GM19438 (cell line): ENCODE data around the gene DCDC2C.

Experiments used
- ATAC-seq: cut with Tn5 transposase; IDR thresholded peaks from one replicate; pipeline ENCODE4 v1.9.1; 2021; ENCODE audit warnings: low read depth; ENCODE audit not compliant: unreplicated experiment

The DCDC2C gene

DNA sequence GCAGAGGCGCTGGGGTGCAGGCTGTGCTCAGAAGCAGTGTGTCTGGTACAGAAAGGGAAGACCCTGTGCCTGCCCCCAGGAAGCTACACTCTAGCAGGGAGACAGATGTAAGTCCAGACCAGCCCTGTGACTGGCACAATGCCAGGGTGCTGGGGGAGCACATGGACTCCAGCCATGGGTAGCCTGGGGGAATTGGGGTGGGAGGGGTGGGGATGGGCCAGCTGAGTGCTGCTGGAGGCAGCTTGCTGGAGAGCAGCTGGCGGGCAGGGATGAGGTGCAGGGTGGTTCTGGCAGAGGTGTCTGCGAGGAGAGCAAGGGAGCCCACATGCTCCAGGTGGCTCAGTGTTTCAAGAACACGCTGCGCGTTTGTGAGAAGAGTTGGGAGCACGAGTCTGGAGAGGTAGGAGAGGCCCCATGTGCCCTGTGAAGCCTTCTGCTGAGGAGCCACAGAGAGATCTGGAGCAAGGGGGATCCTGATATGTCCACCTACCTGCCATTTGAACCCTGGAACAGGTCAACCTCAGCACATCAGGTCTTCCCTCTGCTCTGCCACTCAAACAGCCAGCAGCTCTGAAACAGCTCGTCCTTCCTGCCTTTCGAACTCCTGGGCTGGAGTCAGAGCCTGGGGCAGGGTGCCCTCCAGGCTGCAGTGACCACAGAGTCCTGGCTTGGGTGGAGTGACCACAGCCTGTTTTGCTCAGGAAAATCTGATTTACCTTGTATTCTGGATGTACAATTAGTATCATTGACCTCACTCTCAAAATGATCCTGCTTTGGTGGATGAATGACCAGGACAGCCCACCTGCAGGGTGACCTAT is 30.3 kb upstream of the DCDC2C start:
- ATAC-seq = no peak

DNA sequence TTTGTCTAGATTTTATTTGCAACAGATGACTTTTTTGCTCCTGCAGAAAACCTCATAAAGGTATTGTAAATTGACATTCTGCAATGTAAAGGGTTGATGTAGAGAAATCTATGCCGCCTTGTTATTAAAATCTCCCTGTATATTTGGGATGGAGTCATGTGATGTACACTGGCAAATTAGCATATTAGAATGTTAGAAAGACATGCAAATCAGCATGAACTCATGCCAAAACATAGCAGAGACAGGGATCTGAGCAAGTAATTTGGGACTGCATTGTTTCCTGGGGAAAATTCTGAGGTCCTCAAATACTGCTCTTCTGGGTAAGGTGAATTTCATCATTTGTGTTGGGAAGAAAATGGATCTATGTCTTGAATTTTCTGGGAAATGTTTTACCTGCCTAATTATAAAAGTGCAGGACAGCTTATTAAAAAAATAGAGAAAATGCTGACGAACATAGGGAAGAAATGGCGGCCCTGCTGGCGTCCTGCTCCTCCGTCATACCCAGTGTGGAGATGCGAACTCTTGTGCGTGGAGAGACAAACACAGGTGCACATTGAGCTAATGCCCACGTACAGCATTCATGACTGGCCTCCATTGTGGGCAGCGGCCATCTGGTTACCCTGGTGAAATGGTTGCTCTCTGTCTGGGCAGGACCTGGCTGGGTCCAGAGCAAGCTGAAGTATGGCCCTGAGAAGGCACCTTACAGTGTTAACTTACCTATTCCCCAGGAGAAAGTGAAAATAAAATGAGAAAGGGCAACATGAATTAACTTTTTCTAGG is 29.1 kb upstream of the DCDC2C start:
- no peak for ATAC-seq

DNA sequence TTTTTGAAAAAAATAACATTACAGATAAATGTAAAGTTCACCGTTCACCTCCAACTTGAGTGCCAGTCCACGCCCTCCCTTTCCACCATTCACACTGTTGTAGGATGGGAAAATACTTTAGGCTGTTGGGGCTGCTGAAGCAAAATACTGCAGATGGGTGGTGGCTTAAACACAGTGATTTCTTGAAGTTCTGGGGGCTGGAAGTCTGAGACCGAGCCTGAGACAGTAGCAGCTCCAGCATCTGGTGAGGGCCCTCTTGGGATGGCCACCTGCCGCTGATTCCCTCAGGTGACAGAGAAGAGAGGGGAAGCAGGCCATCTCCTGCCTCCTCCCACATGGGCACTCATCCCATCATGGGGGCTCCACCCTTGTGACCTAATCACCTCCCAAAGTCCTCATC is 27.7 kb upstream of the DCDC2C start:
- ATAC-seq = no peak

DNA sequence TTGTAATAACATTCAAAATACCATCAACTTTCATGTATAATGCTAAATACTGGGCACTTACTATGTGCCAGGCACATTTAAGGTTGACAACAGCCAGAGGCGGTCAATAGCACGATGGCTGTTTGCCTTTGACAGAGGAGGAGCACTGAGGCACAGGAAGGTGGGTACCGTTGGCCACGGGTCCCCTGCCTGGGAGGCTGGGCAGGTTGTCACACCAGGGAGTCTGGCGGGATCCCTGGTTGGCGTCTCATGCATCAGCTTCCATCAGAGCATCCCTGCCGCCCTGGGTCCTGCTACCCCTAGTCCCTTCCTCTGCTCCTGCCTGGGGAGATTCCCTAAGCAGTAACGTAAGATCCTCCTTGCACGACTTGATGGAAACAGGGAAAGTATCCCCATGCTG is 25.9 kb upstream of the DCDC2C start:
- ATAC-seq = no peak

DNA sequence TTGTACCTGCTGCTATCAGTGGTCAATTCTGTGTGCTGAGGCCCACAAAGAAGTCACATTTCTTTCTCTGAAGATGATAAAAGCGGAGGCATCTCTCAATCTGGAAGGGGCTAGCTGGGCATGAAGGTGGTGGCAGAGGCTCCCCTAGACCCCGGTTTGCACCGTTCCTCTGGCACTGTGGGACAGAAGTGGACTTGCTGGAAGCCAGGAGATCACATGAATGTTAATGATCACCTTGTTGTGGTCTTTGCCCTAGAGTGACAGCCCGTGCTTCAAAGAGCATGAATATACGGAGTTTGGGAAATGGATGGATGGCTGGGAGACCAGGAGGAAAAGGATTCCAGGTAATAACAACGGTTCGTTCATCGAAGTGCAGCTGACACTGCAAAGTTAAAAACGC is 25.2 kb upstream of the DCDC2C start:
- ATAC-seq = no peak

DNA sequence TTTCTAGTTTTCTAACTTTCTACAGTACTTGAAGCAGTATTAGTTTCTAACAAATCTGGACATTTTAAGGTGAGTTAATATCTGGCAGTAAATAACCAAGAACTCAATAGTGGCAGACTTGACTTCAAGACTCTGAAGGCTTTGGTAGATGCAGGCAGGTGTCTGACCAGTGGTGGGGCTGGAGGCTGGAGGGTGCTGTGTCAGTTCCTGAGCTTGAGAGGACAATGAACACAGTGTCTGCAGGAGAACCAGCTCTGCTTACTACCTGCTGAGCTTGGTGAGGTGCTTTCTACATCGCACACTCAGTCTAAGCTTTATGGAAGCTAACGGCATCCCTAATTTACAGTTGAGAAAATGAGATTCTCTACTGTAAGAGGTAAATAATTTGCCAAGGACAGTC is 24.2 kb upstream of the DCDC2C start:
- no peak for ATAC-seq

DNA sequence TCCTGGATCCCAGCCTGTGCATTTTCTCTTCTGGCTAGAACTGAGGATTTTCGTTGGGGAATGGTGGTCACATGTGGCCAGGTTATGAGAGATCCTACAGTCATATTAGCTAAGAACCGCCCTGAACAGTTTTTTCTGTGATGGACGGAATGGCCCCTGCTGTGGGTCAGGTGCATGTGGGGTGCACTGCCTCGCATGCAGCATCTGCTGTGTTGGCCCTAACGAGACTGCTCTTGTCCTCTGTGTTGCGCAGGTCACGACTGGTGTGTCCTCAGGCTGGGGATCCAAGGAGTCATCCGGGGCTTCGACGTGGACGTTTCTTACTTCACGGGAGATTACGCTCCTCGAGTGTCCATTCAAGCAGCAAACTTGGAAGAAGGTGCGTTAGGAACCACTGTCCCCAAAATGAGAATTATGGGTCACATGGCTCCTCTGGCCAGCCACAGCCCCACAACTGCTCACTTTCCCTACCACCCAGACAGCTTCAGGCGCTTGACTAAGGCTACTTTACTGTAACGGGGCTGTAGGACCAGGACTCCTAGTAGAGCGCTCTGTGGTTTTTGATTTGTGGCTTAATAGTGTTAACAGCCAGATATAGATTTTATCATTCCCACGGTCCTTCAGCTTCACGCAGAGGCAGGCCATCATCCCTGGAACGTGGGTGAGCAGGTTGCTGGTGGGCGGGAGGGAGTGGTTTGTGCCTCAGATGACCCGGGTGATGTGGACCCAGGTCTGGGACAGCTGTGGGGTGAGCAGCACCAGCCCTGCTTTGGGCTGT is 23.6 kb upstream of the DCDC2C start:
- ATAC-seq = no peak

DNA sequence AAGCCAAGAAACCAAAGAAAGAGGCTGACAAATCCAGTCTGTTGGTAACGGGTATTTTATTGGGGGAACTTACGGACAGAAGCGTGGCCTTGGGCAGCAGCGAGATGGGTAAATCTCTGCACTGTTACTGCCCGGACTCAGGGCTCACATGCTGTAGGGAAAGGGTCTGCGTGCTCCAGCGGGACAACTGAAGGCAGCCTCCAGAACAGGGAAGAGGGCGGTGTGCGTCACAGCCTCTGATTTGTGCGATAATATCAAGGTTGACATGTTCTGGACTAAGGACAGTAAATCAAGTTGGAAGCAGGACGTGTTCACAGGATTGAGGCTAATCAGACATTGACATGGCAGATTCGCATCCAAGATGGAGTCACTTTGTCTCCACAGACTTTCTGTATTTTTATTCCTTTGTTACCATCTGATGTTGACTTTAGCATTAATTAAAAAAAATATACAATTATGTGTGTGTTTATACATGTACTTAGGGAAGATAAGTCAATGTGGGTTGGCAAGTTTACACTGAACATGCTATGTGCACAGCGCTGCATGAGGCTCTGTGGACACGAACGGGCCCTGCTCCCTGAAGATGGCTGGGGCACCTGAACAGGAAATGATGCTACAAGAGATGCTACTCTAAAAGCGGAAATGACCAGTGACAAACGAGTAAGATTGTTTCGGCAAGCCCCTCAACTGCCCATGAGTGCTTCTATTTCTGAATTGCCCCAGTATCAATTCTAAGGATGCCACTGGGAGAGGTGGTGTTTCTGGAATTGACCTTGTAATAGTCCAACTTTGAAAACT is 22.6 kb upstream of the DCDC2C start:
- no peak for ATAC-seq

DNA sequence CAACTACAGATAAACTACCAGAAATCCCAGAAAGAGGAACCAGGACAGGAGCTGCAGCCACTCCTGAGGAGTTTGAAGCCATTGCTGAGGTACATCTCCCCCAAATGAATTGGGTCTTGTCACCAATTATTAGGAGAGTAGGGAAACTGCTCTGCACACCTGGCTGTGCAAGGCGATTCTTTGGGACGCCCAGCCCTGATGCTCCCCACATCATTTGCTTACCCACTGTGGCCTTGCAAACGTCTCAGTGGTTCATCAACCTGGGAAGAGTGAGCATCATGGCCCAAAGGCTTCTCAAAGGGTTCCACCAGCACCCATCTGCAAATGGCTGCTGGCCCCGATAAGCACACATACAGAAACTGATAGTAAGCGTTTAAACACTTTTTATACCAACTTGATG is 21.8 kb upstream of the DCDC2C start:
- no peak for ATAC-seq

DNA sequence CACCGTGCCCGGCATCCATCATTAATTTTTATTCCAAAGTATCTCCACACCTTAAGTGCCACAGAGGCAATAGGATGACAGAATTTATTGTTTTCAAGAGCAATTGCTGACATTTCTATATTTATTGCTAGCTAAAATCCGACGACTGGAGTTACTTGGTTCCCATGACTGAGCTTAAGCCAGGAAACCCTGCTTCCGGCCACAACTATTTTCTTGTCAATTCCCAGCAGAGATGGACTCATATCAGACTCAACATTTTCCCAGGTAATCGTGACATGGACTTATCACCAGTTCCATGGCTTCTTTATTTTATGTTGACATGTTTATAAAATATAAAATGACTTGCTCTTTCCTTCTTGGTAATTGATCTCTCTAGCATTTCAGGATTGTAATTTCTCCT is 20.6 kb upstream of the DCDC2C start:
- no peak for ATAC-seq

DNA sequence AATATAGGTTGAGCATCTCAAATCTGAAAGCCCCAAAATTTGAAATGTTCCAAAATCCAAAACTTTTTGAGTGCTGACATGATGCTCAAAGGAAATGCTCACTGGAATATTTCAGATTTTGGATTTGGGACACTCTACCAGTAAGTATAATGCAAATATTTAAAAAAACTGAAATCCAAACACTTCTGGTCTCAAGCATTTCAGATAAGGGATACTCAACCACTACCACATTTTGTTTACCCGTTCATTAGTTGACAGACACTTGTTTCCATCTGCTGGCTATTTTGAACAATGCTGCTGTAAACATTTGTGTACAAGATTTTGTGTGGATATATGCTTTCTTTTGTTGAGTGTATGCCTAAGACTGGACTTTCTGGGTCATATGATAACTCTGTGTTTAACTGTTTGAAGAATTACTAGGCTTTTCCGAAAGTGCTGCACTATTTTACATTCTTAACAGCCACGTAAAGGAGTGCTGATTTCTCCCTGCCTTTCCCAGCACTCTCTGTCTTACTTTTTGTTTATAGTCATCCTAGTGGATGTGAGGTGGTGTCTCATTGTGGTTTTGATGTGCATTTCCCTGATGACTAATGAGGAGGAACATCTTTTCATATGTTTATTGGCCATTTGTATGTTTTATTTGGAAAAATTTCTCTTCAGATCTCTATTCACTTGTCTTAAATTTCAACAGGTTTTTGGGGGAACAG is 19.5 kb upstream of the DCDC2C start:
- no peak for ATAC-seq

DNA sequence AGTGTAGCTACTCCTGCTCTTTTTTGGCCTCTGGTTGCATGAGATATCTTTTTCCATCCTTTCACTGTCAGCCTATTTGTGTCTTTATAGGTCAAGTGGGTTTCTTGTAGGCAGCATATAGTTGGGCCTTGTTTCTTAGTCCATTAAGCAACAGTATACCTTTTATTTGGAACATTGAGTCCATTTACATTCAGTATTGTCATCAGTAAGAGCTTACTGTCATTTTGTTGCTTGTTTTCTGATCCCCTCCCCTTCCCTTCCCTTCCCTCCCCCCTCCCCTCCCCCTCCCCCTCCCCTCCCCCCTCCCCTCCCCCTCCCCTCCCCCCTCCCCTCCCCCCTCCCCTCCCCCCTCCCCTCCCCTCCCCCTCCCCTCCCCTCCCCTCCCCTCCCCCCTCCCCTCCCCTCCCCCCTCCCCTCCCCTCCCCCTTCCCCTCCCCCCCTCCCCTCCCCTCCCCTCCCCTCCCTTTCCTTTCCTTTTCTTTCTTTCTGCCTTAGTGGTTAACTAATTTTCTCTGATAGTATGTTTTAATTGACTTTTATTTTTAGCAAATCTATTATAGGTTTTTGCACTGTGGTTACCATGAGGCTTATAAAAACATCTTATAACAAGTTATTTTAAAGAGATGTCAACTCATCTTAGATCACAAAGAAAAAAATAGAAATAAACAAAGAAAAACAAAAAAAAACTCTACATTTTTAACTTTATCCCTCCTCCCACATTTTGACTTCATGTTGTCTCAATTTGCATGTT is 13.2 kb upstream of the DCDC2C start:
- no peak for ATAC-seq

DNA sequence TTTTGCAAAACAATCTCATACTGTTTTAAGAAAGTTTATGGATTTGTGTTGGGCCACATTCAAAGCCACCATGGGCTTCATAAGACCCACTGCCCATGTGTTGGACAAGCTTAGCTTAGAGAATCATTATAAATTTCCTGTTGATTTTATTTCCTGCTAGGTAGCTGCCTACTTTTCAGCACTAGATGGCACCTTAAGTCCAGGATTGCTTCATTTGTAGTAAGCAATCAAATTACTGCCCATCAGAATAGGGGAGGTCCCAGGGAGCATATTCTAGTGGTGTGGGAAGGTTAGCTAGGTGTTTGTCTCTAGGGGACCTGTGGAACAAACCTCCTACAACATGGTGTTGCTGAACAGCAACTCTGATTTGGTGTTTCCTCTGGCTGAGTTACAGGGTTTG is 11.0 kb upstream of the DCDC2C start:
- no peak for ATAC-seq

DNA sequence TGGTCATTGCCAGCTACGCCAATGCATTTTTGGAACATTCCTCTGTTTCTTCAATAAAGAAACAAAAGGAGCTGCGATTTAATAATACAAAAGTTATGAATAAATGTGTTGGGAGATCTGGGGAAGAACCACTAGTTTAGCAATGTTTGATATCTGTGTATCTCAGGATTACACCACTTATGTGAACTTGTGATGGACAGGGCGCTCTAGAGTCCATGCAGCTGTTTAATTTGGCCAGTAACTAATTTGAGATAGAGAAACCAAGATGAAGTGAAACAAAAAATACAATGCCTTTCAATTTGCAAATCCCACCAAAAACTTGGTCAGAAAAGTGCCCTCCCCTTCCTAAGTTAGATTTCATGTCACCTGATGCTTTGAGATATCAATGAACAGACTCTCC is 6.8 kb upstream of the DCDC2C start:
- ATAC-seq = no peak

DNA sequence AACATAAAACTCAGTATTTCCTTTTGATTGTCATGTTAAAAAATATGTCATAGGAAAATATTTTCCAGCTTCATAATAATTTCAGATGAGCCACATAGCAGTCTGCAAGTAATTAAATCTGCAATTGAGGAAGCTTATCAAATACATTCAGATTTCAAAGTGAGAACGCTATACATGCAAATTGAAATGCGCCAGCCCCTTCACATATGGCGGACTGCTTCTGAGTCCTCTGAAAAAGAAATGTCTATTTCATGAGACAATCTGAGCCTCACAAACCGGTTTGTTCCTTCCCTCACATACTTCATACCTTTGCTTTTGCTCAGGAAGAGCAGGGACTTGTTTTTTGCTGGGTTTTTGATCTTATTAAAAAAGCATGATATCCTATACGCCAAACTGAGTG is 2.3 kb upstream of the DCDC2C start:
- ATAC-seq = no peak

DNA sequence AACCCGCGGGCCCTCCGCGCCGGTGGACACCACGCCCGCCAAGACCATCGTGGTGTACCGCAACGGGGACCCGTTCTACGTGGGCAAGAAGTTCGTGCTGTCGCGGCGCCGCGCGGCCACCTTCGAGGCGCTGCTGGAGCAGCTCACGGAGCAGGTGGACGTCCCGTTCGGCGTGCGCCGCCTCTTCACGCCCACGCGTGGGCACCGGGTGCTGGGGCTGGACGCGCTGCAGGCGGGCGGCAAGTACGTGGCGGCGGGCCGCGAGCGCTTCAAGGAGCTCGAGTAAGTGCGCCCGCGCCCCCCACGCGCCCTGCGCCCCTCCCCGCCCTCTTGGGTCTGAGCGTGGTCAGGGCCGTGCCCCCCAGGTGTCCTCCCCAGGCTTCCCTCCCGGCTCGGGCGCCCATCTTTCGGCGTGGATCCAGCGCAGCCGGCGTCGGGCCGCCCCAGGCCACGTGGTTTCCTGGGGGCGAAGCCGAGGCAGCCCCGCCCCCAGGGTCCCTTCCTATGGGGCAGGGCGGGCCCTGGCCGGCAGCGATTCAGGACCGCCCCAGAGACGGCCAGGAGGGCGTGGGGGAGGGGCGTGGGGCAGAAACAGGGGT is 481 bp downstream of the DCDC2C start:
- ATAC-seq = no peak

DNA sequence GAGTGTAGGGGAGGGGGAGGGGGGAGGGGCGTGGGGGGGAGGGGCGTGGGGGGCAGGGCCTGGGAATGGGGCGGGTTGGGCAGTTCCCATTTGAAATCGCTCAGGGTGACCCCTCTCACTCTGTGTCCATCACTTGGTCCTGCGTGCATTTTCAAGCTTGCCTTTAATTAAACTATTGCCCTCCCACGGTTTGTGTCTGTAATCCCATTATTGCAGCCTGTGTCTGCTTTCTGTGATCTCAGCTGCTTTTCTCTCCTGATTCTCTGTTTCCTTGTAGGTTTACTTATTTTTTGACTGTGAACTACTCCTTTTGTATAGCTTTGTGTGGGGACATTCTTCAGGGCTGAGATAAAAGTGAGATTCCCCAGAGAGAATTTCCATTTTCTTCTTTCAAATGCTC is 1.3 kb downstream of the DCDC2C start:
- no peak for ATAC-seq

DNA sequence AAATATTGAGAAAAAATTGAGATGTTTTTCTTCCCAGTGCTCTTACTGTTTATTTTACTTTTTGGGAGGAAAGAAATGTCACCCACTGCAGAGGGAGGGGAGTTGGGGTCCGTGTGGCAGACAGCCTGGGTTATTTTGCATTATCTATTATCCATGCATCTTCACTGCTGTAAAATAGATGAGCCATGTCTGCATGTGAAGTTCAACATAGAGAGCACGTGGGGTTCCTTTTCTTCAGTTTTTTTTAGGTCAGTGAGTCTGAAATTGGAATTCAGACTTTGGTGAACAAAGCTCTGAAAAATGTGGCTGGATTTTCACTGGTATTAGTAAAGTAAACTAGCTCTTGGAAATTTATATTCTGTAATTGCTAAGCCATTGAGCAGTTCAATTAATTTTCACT is 2.4 kb downstream of the DCDC2C start:
- no peak for ATAC-seq

DNA sequence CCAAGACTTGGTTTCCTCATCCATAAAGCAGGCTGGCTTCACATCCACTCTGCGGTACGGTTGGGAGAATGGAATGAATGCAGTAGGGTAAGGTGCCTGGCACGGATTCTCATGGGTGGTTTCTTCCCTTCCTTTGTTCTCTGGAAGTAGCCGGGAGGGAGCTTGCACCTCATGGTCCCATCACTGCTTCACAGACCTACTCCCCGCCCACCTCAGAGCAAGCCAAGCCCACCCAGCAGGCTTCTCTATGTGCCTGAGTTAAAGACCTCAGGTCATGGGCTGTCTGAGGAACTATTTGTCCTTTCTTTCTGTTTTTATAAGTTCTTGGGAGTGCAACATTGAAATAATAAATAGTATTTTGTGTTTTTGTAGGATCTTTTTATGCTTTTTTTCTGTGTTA is 3.5 kb downstream of the DCDC2C start:
- no peak for ATAC-seq
